Keratinocyte (primary cell): ENCODE measurements around the gene PHLDA3. TPM values are rescaled to one million over a fixed set of nuclear protein-coding genes. Genes with fewer than 3 reads are reported as not detected.
A peak's percentile ranks its signal among the peaks of the same experiment; 100 is the strongest.

Source experiments
- DNase-seq: peaks from one replicate; pipeline ENCODE4 v3.0.0-alpha.2; 2011; ENCODE audit warnings: low read depth, missing footprints, low spot score
- FAIRE-seq: peaks from 2 replicates; lab custom pipeline; 2011; peaks lifted over from hg19 to GRCh38; lab: Jason Lieb, UNC
- H2AFZ ChIP-seq: 2 replicates; pipeline ENCODE4 v1.6.0; 2012; ENCODE audit warnings: low read length, control low read depth, inconsistent platforms; ENCODE audit not compliant: control insufficient read depth
- H3K27ac ChIP-seq: 2 replicates; pipeline ENCODE4 v1.5.1; 2011; ENCODE audit warnings: low read length; ENCODE audit not compliant: control insufficient read depth, insufficient read depth
- H3K27me3 ChIP-seq: 3 replicates; pipeline ENCODE4 v1.6.0; 2011; ENCODE audit warnings: low read length; ENCODE audit not compliant: control insufficient read depth, insufficient read depth; ENCODE audit errors: extremely low read depth
- H3K36me3 ChIP-seq, 2 experiments: 2 replicates in 1 of 2; 3 replicates in 1 of 2; pipeline ENCODE4 v1.5.1; 2011; ENCODE audit warnings: low read length in 2 of 2, mild to moderate bottlenecking in 1 of 2; ENCODE audit not compliant: control insufficient read depth in 2 of 2, insufficient read depth in 2 of 2; ENCODE audit errors: extremely low read depth in 1 of 2
- H3K4me1 ChIP-seq: 3 replicates; pipeline ENCODE4 v1.5.1; 2011; ENCODE audit warnings: low read length; ENCODE audit not compliant: control insufficient read depth, insufficient read depth; ENCODE audit errors: extremely low read depth
- H3K4me2 ChIP-seq: 3 replicates; pipeline ENCODE4 v1.6.0; 2011; ENCODE audit warnings: low read depth, low read length; ENCODE audit not compliant: control insufficient read depth, insufficient read depth; ENCODE audit errors: extremely low read depth
- H3K4me3 ChIP-seq, 3 experiments: fragments of 200-600 bp in 1 of 3; sonication (generic) in 1 of 3; 2 replicates in 2 of 3; 3 replicates in 1 of 3; pipeline ENCODE4 v1.5.1; 2011 to 2016; ENCODE audit warnings: low read length in 3 of 3, mild to moderate bottlenecking in 3 of 3, control low read depth in 2 of 3, inconsistent platforms in 1 of 3, low read depth in 1 of 3, mixed read lengths in 1 of 3, mixed run types in 1 of 3, moderate library complexity in 1 of 3; ENCODE audit not compliant: control insufficient read depth in 2 of 3, insufficient read depth in 2 of 3; ENCODE audit errors: extremely low read depth in 1 of 3
- H3K79me2 ChIP-seq: 2 replicates; pipeline ENCODE4 v1.6.0; 2012; ENCODE audit warnings: low read length; ENCODE audit not compliant: control insufficient read depth, insufficient read depth
- H3K9ac ChIP-seq: 3 replicates; pipeline ENCODE4 v1.6.0; 2011; ENCODE audit warnings: low read length; ENCODE audit not compliant: control insufficient read depth, insufficient read depth; ENCODE audit errors: extremely low read depth
- H3K9me1 ChIP-seq: 3 replicates; pipeline ENCODE4 v1.6.0; 2011; ENCODE audit warnings: low read length; ENCODE audit not compliant: control insufficient read depth, insufficient read depth; ENCODE audit errors: extremely low read depth
- H3K9me3 ChIP-seq: 2 replicates; pipeline ENCODE4 v1.5.1; 2012; ENCODE audit warnings: low read depth, low read length; ENCODE audit not compliant: control insufficient read depth
- H4K20me1 ChIP-seq: 3 replicates; pipeline ENCODE4 v1.6.0; 2011; ENCODE audit warnings: low read length; ENCODE audit not compliant: control insufficient read depth, insufficient read depth; ENCODE audit errors: extremely low read depth
- CTCF ChIP-seq, 3 experiments: IDR thresholded peaks in 1 of 3; conservative IDR thresholded peaks in 1 of 3; optimal IDR thresholded peaks in 1 of 3; 2 replicates in 2 of 3; 3 replicates in 1 of 3; pipeline versions ENCODE3 to v1.5.1; 2011; ENCODE audit warnings: low read length in 3 of 3, mild to moderate bottlenecking in 3 of 3, moderate library complexity in 2 of 3, control low read depth in 1 of 3, inconsistent platforms in 1 of 3; ENCODE audit not compliant: insufficient read depth in 2 of 3; ENCODE audit errors: extremely low read depth in 1 of 3
- EZH2 ChIP-seq: IDR thresholded peaks from one replicate; pipeline ENCODE4 v1.6.1; 2012; ENCODE audit warnings: inconsistent platforms, mild to moderate bottlenecking, low read length, moderate library complexity
- dilution Hi-C: fragments of 300-500 bp; cut with MboI; formaldehyde crosslinking; loops from one replicate; pipeline ENCODE4 v1.7.0; 2020; ENCODE audit warnings: low sequenced_read_pairs; ENCODE audit not compliant: extremely low pct_ligation_motif_present
- polyA plus RNA-seq, 5 experiments: library from polyadenylated mRNA; depleted of rRNA in 3 of 5; stranded (reverse) in 3 of 5; stranded (forward) in 1 of 5; unstranded in 1 of 5; fragments of >200 nt; gene quantifications; 1 replicate in 1 of 5; 2 replicates in 3 of 5; 3 replicates in 1 of 5; pipeline versions ENCODE4 v1.2.1 to v1.2.3, GENCODE V29; 2011 to 2012; ENCODE audit warnings: missing spikeins in 2 of 5, low read depth in 1 of 5, low replicate concordance in 1 of 5

The PHLDA3 gene
- polyA plus RNA-seq, 1 donor (not counting 4 experiments of a cell fraction or from before 2014, with no cell fraction given): 48.2 TPM

- H3K9ac ChIP-seq: no peak overlapping the region
- H2AFZ ChIP-seq: no peak overlapping the region
- peaks cover 44% of the 10 kb centered on the region for H3K4me1 ChIP-seq
- H3K27ac ChIP-seq: no peak overlapping the region
- peaks cover 72% of the 10 kb centered on the region for H3K79me2 ChIP-seq
- H3K36me3 ChIP-seq: peaks cover 3 to 16% of the 10 kb centered on the region in 2 experiments
- H3K4me3 ChIP-seq: no peak overlapping the region
- H4K20me1 ChIP-seq: peaks cover 3% of the 10 kb centered on the region
- FAIRE-seq (no peak), DNase-seq (no peak)
- no peaks in the 10 kb centered on the region for H3K27me3 ChIP-seq
- dilution Hi-C loops: no loop called here
- H3K9me3 ChIP-seq: no peaks in the 10 kb centered on the region
- TF ChIP-seq EZH2: no peak
- H3K4me2 ChIP-seq: peak overlapping the region; percentile 61
- peaks cover 8% of the 10 kb centered on the region for H3K9me1 ChIP-seq
Measured at GRCh38 chr1:201504179-201504631, 35.2 kb upstream of the PHLDA3 start.

GRCh38 chr1:201503397-201504176, 34.6 kb upstream of the PHLDA3 start:
- Histone ChIP-seq H4K20me1 (peaks cover 7% of the 10 kb centered on the region), H3K9me3 (no peaks in the 10 kb centered on the region), H3K27me3 (no peaks in the 10 kb centered on the region), H3K9me1 (peaks cover 8% of the 10 kb centered on the region), H3K9ac (peak overlapping the region; percentile 19), H3K4me1 (peaks cover 44% of the 10 kb centered on the region), H2AFZ (no peak overlapping the region), H3K4me3 (no peak overlapping the region), H3K36me3 (peaks cover 3 to 19% of the 10 kb centered on the region in 2 experiments), H3K27ac (peak overlapping the region; percentile 57), H3K4me2 (peak overlapping the region; percentile 61), H3K79me2 (peaks cover 78% of the 10 kb centered on the region)
- DNase-seq (no peak), FAIRE-seq (peak; percentile 53)
- dilution Hi-C loops: no loop called here
- TF ChIP-seq CTCF (optimal IDR thresholded peaks at IDR 0.05 in 1 of 3, IDR thresholded peaks at IDR 0.05 in 1 of 3, conservative IDR thresholded peaks at IDR 0.05 in 1 of 3; ENCODE audit: extremely low read depth in 1 of 3, insufficient read depth in 2 of 3, low read length in 3 of 3): no peak
- no peak for TF ChIP-seq EZH2
